ENCODE data around the gene ZNF568.

DNA sequence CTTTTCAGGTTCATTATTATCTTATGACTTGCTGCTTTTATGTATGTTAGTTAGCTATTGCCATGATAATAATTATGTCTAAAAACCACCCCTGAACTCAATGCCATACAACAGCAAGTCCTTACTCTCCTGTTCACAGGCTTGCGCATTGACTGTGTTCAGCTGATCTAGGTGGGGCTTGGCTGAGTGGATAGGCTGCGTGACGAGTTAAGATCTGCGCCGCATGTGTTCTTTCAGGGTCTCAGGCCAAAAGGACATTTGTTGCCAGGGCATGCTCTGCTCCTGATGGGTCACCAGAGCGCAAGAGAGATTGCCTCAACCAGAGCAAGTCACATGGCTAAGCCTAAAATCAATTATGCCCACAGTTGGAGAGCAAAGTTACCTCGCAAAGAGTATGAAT lies 859 bp downstream of the ZNF568 start:
- TF ChIP-seq, protein P1, sequence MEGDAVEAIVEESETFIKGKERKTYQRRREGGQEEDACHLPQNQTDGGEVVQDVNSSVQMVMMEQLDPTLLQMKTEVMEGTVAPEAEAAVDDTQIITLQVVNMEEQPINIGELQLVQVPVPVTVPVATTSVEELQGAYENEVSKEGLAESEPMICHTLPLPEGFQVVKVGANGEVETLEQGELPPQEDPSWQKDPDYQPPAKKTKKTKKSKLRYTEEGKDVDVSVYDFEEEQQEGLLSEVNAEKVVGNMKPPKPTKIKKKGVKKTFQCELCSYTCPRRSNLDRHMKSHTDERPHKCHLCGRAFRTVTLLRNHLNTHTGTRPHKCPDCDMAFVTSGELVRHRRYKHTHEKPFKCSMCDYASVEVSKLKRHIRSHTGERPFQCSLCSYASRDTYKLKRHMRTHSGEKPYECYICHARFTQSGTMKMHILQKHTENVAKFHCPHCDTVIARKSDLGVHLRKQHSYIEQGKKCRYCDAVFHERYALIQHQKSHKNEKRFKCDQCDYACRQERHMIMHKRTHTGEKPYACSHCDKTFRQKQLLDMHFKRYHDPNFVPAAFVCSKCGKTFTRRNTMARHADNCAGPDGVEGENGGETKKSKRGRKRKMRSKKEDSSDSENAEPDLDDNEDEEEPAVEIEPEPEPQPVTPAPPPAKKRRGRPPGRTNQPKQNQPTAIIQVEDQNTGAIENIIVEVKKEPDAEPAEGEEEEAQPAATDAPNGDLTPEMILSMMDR (IDR thresholded peaks at IDR 0.05; ENCODE audit: insufficient read depth, low read depth, low read length): no peak
- no peak for TF ChIP-seq EZH2 (IDR thresholded peaks at IDR 0.05; ENCODE audit: insufficient read depth, low read length)

All from astrocyte (in vitro differentiated cells and primary cell).